ENCODE measurements around the gene S100A1.

Gene S100A1

DNA sequence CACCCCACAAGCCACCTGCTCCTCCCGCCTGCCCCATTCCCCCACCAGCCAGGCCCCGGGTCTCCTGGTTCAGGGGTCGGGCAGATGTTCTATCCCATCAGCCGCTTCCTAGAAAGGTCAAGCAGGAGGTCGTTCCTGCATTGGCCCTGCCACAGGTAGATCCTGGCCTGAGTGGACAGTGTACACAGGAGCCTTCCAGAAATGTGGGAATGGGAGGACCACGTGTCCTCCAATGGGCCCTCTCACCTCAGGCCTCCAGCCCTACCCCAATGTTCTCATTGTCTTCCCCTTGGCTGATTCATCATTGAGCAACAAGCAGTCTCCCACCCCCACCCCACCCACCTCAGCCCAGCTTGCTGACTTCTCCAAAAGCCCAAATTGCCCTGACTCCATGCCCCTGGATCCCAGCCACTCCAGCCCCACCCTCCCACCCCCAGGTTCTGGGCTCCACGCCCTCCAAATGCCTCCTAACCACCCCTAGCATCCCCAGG lies 17.4 kb upstream of the S100A1 start:
- no peak for DNase-seq (ENCODE audit: low spot score)

DNA sequence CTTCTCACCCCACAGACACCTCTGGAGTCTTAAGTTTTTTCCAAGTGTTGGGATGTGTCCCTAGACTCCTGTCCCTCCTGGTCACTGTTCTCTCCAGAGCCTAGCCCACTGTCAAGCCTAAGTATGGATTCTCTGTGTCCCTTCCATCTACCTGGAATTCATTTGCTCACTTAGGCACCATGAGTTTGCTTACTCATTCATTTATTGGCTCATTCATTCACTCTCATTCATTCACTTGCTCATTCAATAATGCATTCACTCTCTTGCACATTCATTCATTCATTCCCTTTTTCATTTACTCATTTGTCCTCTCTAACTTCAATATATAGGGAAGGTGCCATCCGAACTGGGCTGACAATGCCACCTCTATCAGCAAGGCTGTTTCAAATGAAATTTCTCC lies 16.9 kb upstream of the S100A1 start:
- no peak for DNase-seq (ENCODE audit: low spot score)

DNA sequence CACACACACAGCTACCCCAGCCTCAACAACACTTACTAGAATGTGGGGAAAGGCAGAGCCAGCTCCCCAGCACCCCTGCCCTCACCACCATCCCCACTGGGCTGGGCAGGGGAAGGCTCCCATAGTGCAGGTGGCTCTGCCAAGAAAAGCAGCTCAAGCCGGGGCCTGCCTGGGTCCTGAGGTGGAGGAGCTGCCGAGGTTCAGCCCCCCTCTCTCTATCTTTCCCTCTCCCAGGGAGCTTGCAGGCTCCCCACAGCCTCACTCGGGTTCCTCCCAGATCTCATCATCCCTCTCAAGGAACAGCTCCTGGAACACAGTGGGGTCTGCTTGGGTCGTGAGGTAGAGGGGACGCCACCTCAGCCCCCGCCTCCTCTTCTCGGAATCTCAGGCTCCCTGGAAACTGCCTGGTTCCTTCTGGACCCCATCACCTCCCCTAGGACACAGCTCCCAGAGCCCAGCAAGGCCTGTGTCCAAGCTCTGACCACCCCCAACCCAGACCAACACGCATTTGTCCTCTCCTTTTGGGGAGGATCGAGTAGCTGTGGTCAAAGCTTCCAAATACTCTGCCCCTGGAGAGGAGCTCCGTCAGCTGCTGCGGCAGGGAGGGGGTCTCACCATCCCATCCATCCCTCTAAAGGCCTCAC lies 16.0 kb upstream of the S100A1 start:
- no peak for DNase-seq (ENCODE audit: low spot score)

DNA sequence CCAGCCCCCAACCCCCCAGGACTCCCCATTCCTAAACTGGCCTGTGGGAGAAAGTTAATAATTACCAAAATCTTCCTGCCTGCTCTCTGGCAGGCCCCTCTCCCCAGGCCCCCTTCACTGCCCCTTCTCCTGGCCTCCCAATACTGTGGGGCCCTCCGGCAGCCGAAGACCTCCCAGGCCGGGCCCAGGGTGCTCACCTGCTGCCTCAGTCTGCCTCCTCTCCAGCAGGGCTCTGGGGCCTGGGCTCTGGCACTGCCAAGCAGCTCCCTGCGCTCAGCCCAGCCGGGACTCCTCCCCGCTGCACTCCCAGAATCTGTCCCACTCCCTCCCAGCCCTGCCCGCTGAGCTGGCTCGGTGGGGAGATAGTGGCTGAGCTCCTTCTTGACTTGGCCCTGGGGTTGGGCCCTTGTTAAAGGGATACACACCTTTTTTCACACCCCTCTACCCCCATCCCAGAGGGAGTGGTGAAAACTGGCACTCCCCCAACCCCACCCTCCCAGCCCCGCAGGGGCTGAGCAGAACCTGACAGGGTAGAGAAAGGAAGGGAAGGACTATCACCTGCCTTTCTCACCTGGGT lies 15.4 kb upstream of the S100A1 start, which contains the start of gene S100A16:
Gene S100A16, minus strand, starts transcription at position 383 of the 577 bp plus-strand sequence. CDS start 4,986 bp downstream, outside the sequence.
- no peak for DNase-seq (ENCODE audit: low spot score)

DNA sequence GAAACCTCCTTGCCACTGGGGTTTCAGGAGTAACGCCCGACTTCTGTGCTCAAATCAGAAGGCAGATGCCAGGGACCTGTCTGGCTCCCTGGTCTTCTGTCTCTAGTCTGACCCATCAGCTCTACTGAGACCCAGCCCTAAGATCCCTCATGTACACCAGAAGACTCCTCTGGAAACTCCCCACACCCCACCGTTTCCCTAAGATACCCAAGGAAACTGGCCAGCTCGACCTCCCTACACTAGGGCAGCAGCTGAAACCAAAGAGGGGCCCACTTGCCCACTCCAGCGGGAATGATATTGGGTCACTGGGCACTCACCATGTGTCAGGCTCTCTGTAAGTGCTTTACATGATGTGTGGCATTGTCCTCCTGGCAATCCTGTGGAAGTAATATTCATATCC lies 14.8 kb upstream of the S100A1 start:
- no peak for DNase-seq (ENCODE audit: low spot score)

DNA sequence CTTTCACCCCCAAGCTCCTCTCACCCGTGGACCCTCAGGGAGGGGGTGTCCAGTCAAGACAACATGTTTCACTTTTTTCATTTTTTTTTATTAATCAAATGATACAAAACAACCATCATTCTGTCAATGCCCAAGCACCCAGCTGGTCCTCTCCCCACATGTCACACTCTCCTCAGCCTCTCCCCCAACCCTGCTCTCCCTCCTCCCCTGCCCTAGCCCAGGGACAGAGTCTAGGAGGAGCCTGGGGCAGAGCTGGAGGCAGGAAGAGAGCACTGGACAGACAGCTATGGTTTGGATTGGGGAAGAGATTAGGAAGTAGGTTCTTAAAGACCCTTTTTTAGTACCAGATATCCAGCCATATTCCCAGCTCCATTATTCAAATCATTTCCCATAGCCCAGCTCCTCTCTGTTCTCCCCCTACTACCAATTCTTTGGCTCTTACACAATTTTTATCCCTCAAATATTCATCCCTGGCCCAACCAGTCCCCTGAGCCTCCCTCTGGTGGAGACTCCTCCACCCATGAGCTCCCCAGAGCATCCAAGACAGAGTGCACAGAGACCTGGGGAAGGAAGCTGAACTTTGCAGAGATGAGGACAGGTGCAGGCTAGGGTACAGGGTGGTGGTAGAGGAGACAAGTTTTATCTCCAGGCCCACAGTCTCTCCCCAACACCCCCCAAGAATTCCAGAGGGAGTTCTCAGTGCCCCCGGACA lies 13.9 kb upstream of the S100A1 start:
- no peak for DNase-seq (ENCODE audit: low spot score)

DNA sequence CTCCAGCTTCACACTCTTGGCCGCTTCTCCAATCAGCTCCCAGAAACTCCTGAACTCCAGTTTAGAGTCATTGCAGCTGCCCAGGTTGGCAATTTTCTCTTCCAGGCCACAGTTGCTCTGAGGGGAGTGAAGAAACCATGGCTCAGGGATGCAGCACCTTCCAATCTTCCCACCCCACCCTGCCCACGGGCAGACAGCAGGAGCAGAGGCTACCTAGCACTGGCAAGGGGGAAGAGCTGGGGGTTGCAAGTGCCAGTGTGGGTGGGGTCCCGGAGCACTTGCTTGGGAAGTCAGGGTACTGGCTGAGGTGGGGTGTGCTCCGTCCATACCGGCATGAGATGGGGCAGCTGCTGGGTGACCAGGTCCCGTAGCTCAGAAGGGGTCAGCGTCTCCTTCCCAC lies 13.3 kb upstream of the S100A1 start:
- no peak for DNase-seq (ENCODE audit: low spot score)

DNA sequence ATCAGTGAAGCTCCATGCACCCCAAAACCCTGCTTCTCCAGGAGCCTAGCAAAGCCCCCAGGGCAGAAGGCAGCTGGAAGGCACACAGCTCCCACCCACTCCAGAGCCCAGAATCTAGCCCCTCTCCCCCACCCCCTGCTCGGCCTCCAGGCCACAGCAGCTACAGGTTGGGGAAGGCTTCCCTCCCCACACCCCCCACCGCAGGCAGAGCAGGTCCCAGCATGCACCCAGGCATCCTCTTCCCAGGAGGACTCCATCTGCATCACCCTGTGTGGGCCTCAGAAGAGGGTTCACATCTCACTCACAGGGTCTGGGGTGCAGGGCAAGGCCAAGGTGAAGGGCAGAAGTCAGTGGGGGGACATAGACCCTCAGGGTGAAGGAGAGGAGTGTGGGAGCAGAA lies 12.8 kb upstream of the S100A1 start:
- no peak for DNase-seq (ENCODE audit: low spot score)

DNA sequence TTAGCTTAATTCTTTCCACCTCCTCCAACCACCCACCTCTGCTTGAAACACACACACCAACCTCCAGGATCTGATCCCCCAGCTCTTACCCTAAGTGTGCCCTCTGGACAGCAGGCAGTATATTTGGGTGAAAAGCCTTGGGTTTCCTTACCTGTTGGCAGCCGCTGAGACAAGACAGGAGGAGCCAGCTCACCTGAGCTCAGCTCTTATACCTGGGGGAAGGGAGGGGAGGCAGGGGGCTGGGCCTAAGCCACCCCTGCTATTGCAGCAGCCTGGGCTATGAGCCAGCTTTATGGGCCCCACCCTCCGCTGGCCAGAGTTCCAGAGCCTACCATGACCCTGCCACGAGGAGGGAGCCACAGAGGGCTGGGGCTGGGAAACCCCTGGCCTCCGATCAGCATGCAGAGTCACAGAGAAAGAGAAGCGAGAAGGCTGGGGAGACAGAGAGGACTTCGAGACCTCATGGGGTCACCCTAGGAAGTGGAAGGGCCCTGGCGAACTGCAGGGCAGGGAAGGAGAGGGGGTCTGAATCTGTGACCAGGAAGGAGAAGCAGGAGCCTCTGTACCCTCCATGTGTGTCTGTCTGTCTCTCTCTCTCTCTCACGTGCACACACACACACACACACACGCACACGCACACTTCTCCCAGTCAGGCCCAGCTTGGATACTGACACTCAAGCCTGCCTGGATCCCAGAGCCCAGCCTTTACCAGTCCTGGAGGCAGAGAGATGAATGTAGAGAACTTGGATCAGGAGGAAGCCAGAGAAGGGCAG lies 11.9 kb upstream of the S100A1 start, which contains the start of gene S100A14:
Gene S100A14, minus strand, starts transcription at position 182 of the 773 bp plus-strand sequence. CDS start 467 bp downstream, outside the sequence.
- no peak for DNase-seq (ENCODE audit: low spot score)

GRCh38 chr1:153616917-153617311 lies 11.3 kb upstream of the S100A1 start:
- DNase-seq (ENCODE audit: low spot score), result no peak

GRCh38 chr1:153617663-153618062 lies 10.6 kb upstream of the S100A1 start:
- DNase-seq (ENCODE audit: low spot score), result no peak

GRCh38 chr1:153619171-153619570 lies 9.1 kb upstream of the S100A1 start:
- no peak for DNase-seq (ENCODE audit: low spot score)

DNA sequence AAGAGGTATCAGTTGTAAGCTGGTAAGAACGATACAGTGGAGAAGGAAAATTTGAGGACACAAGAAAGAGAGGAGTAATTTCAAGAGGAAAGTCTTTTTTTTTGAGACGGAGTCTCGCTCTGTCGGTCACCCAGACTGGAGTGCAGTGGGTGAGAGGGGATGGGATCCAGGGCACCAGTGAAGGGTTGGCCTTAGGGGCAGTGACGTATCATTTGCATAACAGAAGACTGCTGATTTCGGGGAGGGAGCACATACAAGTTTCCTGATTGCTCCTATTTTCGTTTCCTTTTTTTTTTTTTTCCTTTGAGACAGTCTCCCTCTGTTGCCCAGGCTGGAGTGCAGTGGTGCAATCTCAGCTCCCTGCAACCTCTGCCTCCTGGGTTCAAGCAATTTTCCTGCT lies 5.1 kb upstream of the S100A1 start:
- DNase-seq (ENCODE audit: low spot score), result no peak

DNA sequence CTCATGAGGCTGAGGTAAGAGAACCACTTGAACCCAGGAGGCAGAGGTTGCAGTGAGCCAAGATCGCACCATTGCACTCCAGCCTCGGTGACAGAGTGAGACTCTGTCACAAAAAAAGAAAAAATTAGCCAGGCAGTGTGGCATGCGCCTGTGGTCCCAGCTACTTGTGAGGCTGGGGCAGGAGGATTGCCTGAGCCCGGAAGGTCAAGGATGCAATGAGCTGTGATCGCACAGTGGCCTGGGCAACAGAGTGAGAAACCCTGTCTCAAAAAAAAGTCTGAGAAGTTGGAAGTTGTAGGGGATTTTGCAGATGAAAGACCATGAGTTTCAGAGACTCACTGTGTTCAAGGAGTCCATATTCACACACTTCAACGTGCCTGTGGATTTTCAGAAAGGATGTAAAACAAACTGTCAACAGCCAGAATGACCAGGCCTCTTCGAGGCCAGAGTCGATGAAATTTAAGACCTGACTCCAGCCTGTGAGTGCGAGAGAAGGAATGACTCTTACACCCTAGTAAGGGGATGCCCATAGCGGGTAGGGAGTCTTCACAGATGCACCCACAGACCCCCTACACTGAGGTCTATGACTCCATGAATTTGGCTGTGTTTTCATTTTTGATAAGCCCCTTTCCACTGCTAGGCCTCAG lies 3.1 kb upstream of the S100A1 start:
- no peak for DNase-seq (ENCODE audit: low spot score)

DNA sequence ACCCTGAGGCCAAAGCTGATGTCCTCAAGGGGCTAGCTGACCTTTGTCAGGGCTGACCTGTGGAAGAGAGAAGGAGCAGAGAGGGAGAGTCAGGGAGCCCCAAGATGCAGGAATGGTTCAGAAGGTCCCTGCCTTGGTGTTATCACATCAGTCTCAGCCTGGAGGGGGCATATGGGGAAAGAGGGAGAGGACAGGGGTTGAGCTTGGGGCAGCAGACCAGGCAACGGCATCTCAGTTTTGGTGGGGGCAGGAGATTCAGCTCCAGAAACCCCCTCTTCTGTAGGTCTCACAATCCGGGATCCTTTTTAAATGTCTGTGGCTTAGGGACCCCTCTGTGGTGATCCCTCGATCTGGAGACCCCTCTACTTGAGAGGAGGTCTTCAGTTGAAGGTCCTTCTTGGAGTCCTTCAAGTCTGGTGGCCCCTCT lies 1.7 kb upstream of the S100A1 start:
- DNase-seq (ENCODE audit: low spot score), result no peak

GRCh38 chr1:153626904-153627714 lies 1.1 kb upstream of the S100A1 start, which contains the start of gene S100A13:
S100A13 (minus strand) TSS chr1:153627505; CDS start chr1:153626472, 1,033 bp downstream.
- peak; percentile 67 for DNase-seq (ENCODE audit: low spot score)

GRCh38 chr1:153628638-153629342 lies 556 bp downstream of the S100A1 start:
- DNase-seq (ENCODE audit: low spot score), result no peak

GRCh38 chr1:153629343-153629665 lies 1.1 kb downstream of the S100A1 start:
- DNase-seq (ENCODE audit: low spot score), result no peak

GRCh38 chr1:153629971-153630370 lies 1.7 kb downstream of the S100A1 start:
- DNase-seq (ENCODE audit: low spot score), result peak; percentile 65

GRCh38 chr1:153630384-153630783 lies 2.1 kb downstream of the S100A1 start:
- no peak for DNase-seq (ENCODE audit: low spot score)

Measured in Ammon's horn (tissue), 1 donor.